Measurements from ENCODE around the gene MPZ.
"Not testable (repeated sequence)": the region's sequence is repeated elsewhere in the genome, so short reads cannot be mapped to it uniquely, and the experiment has no call there.

MPZ gene

GRCh38 chr1:161255302-161255701, 54.5 kb downstream of the MPZ start:
- DNase-seq (ENCODE audit: low read depth): not testable (repeated sequence)
